Tibial artery (tissue), 4 donors: Measurements from ENCODE around the gene ANKRD40CL.

Experiments
- DNase-seq, 2 donors: peaks; one replicate each; pipeline ENCODE4 v3.0.0-alpha.2; 2019
- H3K27ac ChIP-seq, 2 donors: fragments of 200-600 bp; sonication (generic) in 1 of 2; 1 replicate in 1 of 2; 2 replicates in 1 of 2; pipeline ENCODE4 v1.5.1; 2018 to 2019; ENCODE audit warnings: mild to moderate bottlenecking in 1 of 2
- H3K27me3 ChIP-seq, 2 donors: fragments of 200-600 bp; sonication (generic) in 1 of 2; one replicate each; pipeline versions ENCODE4 v1.5.1 to v1.6.0; 2016 to 2019
- H3K36me3 ChIP-seq, 3 donors: fragments of 200-600 bp; sonication (generic) in 2 of 3; one replicate each; pipeline ENCODE4 v1.5.1; 2016 to 2019; ENCODE audit warnings: mild to moderate bottlenecking in 2 of 3
- H3K4me1 ChIP-seq, 4 donors: fragments of 200-600 bp; sonication (generic) in 2 of 4; 1 replicate in 3 of 4; 2 replicates in 1 of 4; pipeline ENCODE4 v1.5.1; 2016 to 2019
- H3K4me3 ChIP-seq, 2 donors: fragments of 200-600 bp; sonication (generic) in 1 of 2; 1 replicate in 1 of 2; 2 replicates in 1 of 2; pipeline ENCODE4 v1.5.1; 2018 to 2019; ENCODE audit warnings: mild to moderate bottlenecking in 2 of 2
- H3K9me3 ChIP-seq, 3 donors: fragments of 200-600 bp; sonication (generic) in 1 of 3; one replicate each; pipeline ENCODE4 v1.5.1; 2016 to 2019
- CTCF ChIP-seq, 2 experiments: fragments of 200-600 bp in 1 of 2; fragments of 450-650 bp in 1 of 2; IDR thresholded peaks; one replicate each; pipeline ENCODE4 v1.5.1; 2017 to 2019; ENCODE audit warnings: antibody characterized with exemption in 2 of 2, mild to moderate bottlenecking in 1 of 2, moderate library complexity in 1 of 2
- intact Hi-C: fragments of 100-400 bp; cut with DNase I; formaldehyde crosslinking; loops from one replicate; pipeline ENCODE4 v1.15.0; 2023; ENCODE audit warnings: low total_unique reads

ANKRD40CL gene

GRCh38 chr17:50758989-50759544 lies 8.3 kb downstream of the ANKRD40CL start:
- no peak for TF ChIP-seq CTCF (IDR thresholded peaks at IDR 0.05)
- intact Hi-C loops: no loop called here

GRCh38 chr17:50758524-50758923 lies 8.8 kb downstream of the ANKRD40CL start:
- DNase-seq: no peak
- intact Hi-C loops: no loop called here
- H3K36me3 ChIP-seq: peaks cover 0 to 22% (median 9%) of the 10 kb centered on the region in 3 donors
- H3K9me3 ChIP-seq: no peaks in the 10 kb centered on the region
- H3K27ac ChIP-seq: no peak overlapping the region
- H3K27me3 ChIP-seq: no peaks in the 10 kb centered on the region
- peaks cover 0 to 16% (median 9%) of the 10 kb centered on the region in 4 donors for H3K4me1 ChIP-seq
- TF ChIP-seq CTCF (IDR thresholded peaks at IDR 0.05): no peak
- H3K4me3 ChIP-seq: no peak overlapping the region

More at GRCh38 chr17:50758989-50759544, 8.3 kb downstream of the ANKRD40CL start:
- no peak for DNase-seq
- Histone ChIP-seq H3K4me1 (peaks cover 0 to 21% (median 12%) of the 10 kb centered on the region in 4 donors), H3K4me3 (no peak overlapping the region), H3K9me3 (no peaks in the 10 kb centered on the region), H3K27ac (no peak overlapping the region), H3K27me3 (no peaks in the 10 kb centered on the region), H3K36me3 (peaks cover 0 to 16% (median 4%) of the 10 kb centered on the region in 3 donors)

DNA sequence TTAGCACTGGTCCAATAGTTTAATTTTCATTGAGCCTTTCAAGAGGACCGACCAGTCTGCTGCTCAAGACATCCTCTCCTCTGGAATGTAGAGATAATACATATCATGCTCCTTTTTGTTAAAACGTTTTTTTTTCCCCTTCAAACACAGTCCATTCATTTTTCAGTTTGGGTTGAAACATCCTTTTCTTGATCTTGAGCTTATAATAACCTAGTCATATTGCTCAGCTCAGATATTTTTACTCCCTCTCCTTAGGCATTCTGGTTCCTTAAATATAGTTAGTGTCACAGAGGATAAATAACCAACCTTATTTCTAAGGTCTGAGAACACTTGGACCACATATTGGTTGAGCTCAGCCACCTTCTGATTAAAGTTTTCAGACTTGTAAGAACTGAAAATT lies 12.8 kb downstream of the ANKRD40CL start:
- Histone ChIP-seq H3K4me3 (no peak overlapping the region), H3K36me3 (peaks cover 37 to 61% (median 49%) of the 10 kb centered on the region in 3 donors), H3K27ac (no peak overlapping the region), H3K9me3 (no peaks in the 10 kb centered on the region), H3K27me3 (no peaks in the 10 kb centered on the region), H3K4me1 (peaks cover 0 to 16% (median 4%) of the 10 kb centered on the region in 4 donors)
- no peak for TF ChIP-seq CTCF (IDR thresholded peaks at IDR 0.05)
- intact Hi-C loops: no loop called here
- no peak for DNase-seq

DNA sequence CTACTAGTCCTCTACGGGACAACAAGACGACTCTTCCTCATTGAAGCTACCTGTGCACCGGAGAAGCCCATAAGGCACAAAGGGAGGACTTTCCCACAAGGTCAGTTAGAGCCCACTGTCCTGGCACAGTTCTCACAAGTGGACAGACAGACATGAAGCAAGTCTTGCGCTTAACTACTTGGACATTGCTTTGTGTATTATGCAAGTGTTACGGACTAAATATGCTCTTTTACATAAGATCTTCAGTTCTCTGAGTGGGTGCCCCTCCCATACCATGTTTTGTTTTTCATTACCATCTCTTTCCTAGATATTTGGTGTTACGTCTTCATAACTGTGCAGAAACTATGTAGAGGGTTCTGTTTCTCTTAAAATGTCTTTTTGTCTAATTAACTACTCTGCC lies 18.1 kb downstream of the ANKRD40CL start:
- Histone ChIP-seq H3K36me3 (peaks cover 88 to 98% (median 91%) of the 10 kb centered on the region in 3 donors), H3K27ac (no peak overlapping the region), H3K4me1 (no peaks in the 10 kb centered on the region), H3K27me3 (no peaks in the 10 kb centered on the region), H3K9me3 (no peaks in the 10 kb centered on the region), H3K4me3 (no peak overlapping the region)
- intact Hi-C loops: no loop called here
- TF ChIP-seq CTCF (IDR thresholded peaks at IDR 0.05): no peak
- no peak for DNase-seq

- DNase-seq: no peak
- intact Hi-C loops: no loop called here
- Histone ChIP-seq H3K36me3 (peaks cover 93 to 98% (median 95%) of the 10 kb centered on the region in 3 donors), H3K27ac (no peak overlapping the region), H3K4me1 (no peaks in the 10 kb centered on the region), H3K4me3 (no peak overlapping the region), H3K27me3 (no peaks in the 10 kb centered on the region), H3K9me3 (no peaks in the 10 kb centered on the region)
- TF ChIP-seq CTCF (IDR thresholded peaks at IDR 0.05): no peak
These were observed 21.7 kb downstream of the ANKRD40CL start for GRCh38 chr17:50745631-50746030.
